ENCODE results near the gene FCHSD2.
"Not testable (repeated sequence)": the region's sequence is repeated elsewhere in the genome, so short reads cannot be mapped to it uniquely, and the experiment has no call there.

The FCHSD2 gene

DNA sequence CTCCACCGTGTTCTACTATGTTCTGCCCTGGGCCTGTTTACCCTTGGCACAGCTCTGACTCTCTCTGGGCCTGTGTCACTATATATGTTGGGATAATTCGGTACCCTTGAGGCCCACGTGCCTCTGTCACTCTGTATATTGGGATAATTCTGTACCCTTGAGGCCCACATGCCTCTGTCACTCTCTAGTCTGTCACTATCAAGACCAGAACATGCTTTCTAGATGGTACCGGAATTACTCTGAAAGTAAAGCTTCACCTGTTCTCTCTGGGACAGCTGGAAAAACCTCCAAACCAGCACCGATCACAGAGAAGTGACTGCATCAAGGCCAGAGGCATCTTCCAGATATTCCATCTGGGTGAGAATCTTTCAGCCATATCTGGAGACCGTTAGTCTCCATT, 9.3 kb upstream of the FCHSD2 start:
- no peak for DNase-seq (ENCODE audit: low read depth, low spot score)

DNA sequence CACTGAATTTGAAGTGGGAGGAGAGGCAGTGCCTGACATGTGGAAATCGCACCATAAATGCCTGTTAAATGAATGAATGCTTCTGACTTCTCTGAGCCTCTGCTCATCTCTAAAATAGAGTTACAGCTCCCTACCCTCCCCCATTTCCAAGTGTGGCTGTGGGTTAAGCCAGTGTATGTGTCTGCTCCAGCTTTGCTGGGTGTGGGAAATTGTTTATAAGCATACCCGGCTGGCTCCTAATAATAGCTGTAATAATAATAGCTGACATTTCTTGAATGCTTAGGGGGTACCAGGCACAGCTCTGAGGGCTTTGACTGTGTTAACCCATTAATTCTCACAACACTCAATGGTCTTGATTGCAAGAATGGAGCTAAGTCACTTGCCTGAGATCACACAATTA, 7.0 kb upstream of the FCHSD2 start:
- DNase-seq (ENCODE audit: low read depth, low spot score) = no peak

DNA sequence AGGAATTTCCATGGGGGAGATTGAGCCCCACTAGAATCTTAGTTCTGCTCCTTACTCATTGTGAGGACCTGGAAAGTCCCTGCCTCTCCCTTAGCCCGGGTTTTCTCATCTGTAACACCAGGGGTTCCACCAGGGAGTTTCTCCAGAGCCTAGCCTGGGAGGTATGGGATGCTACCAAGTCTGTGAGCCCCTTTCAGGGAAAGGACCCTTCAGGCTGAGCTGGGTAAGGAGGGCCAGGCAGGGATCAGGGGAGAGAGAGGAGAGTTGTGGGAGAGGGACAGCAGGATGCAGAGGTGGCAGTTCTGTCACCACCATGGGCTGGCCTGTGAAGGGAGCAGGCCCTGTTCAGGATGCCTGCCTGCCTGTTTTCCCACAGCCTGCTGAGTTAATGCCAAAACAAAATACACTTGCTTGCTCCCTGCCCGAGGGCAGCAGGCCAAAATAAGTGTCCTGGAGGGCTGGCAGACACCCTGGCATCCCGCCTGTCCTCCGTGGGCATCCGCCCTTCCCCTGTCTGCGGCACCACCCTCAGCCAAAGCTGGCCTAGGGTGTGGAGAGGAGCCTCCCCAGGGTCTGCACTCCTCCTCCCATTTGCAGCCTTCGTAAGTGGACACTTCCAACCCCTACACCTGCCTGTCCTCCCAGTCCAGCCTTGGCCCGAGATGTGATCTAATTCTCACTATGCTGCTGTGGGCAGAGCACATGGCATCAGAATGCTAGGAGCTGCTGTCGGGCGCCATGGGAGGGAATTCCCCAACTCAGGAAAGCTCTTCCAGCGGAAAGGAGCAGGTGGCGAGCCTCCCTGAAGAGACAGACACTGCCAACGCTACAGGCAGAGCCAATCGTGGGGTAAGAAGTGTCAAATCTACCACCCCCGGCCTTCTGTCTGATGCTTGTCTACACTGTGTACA, 5.9 kb upstream of the FCHSD2 start:
- DNase-seq (ENCODE audit: low read depth, low spot score) = no peak

DNA sequence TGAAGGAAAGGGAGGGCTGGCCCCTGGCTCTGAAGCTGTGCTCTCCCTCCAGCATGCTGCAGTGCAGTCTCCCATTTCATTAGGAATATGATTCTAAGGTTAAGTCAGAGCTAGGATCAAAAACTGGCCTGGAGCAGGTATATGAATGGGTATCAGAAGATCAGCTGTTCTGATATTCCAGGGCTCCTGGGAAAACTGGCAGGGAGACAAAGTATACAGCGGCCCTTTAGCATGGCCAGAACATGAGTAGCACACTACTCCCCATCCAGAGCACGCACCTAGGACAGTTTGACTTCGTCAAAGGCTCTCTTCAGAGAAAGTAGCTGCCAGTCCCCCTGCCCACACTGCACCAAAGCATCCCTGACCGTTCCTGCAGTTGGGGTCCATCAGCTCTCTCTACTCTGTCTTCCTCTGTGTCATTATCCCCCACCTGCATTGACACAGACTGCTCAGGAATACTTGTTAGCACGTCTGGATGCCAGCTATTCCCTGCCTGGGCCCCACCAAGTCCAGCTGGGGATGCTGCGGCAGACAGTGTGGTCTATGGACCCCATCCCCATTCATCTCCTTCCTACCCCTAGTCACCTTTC, 4.0 kb upstream of the FCHSD2 start:
- DNase-seq (ENCODE audit: low read depth, low spot score) = no peak

DNA sequence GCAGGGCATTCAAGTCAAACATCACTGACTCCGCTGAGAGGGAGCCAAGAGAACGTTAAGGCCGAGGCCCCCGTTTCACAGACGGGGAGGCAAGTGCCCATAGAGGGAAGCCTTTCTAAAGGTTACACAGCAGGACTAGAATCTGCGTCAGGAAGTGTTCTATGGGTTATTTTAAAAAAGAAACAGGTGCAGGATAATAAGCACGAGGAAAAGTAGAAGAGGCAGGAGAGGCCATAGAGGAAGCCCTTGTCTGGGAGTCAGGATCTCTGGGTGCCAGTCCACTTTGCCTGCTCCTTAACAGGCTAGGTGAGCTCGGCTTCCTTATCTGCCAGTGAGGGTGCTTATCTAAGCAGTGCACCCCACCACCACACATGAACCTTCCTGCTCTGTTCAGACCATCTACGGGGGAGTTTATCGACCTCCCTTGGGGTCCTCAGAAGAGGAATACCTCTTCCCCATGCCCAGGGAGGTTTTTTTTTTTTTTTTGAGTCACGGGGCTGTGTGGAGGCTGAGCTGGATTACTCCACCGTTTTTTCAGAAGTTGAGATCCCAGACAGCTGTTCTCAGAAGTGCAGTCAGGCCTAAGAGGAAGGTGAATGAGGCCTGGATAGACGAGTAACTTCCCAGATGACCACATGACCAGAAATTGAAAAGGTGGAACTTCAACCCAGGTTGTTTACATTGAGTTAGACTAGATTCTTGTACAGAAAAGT, 1.2 kb upstream of the FCHSD2 start:
- no peak for DNase-seq (ENCODE audit: low read depth, low spot score)

DNA sequence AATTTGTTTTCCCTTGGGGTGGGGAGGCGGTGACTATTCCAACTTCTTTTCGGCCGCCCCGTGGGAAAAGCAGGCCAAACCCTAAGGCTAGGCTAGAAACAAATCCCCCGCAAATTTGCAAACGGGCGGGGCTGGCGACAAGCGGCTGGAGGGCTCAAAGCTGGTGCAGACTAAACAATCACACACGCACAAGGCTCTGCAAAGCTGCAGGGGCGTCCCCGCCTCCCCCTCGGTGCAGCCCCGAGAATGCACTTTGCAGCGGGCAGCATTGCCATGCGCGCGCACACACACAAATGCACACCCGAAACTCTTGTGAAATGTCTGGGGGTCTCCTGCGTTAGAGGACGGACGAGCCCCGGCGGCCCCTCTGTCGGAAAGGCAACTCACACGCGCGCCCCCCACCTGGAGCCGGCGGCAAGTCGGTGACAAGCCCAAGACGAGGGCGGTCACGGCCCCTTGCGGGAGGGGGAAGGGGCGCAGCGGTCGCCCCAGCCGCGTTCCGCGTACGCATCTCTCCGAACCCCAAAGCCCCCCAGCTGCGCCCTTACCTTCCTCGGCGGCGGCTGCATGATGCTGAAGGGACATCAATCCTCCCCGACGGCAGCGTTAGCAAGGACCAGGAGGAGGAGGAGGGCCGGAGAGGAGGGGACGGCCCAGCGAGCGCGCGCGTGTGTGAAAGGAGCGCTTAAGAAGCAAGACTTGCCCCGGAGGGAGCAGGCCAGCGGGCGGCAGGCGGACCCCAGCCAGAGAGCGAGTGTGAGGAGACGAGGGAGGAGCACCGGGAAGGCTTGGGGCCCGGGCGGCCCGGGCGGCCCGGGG, 600 bp downstream of the FCHSD2 start:
- no peak for DNase-seq (ENCODE audit: low read depth, low spot score)

DNA sequence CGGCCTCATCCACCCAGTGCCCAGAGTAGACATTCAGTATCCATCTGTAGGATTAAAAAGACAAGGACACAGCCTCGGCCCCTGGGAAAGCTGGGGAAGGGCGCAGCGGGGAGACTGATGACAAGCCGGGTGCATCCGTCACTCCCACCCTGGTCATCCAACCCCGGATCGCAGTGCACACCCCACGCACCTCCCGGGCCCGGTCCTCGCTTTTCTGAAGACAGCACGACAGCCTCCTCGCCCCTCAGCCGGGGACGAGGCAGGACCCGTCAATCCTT, 1.1 kb downstream of the FCHSD2 start:
- DNase-seq (ENCODE audit: low read depth, low spot score) = no peak

DNA sequence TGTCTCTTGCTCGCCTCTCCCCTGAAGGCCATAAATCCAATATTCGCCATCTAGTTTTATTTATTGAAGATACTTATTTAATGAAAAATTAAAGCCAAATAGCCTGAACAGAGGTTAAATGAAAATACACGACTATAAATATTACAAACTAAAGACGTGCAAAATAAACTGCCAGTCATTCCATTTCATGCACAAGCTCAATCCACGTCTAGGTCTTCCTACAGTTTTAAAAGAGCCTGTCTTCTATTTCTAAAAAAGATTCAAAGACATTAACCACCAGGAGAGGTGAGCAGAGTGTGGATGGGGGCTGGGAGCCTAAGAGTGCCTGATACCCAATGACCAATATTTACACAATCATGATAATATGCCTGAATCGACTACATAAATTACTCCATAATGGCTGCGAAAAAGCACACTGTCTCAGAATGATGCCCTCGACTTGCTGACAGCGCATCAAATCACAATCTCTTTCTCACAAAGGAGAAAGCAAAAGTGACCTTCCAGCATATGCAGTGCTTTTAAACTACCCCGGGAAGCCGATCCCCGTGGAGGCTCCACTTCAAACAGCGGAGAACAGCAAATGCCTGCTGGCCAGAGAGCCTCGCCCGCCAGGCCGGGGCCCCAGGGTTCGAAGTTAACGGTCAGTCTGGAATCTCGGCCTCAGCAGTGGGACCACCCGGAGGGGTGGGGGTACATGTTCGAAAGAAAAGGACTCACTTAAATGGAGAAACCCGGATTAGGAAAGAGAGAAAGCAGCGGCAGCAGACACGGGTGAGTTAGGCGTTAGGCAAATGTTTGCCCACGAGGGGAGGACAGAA, 1.7 kb downstream of the FCHSD2 start:
- DNase-seq (ENCODE audit: low read depth, low spot score) = no peak

DNA sequence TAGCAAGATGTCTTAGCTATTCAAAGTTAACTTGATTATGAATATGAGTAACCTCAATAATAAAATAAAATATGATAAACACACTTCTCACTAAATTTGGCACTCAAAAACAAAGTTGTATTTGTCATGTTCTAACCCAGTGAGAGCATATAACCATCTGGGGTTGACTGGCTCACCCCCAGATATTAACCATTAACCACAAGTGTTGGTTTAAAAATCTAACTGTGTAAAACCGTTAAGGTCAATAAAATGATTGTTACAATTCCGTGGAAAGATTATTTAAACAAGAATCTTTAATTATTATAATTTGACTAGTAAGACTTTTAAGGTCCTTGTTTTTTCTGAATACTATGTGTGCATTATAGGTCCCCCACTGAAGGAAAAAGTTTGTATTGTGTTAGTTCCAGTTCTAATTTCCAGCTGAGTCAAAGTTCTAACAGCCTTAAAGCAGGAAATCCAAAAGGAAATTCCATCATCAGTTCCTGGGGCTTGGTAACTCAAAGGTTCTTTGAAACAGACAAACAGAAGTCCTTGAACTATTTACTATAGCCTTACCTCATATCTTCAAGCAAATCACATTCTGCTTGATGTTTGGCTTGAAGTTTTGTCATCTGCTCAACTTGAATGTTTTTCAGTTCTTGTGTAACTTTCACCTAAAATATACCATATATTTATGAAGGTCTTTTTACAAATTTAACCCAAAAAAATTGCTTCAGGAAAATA, 2.5 kb downstream of the FCHSD2 start:
- DNase-seq (ENCODE audit: low read depth, low spot score) = no peak

DNA sequence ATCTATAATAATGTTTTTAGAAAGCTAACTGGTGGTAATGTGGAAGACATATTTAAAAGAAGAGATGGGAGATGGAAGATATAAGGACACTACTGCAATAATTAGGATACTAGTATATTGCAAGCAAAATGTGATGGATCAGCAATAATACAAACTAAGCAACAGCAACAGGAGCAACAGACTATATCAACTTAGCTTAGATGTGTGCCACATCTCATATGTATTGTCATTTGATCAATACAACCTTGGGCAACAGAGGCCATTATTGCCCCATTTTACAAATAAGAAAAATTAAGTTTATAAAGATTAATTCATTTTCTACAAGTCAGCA, 4.2 kb downstream of the FCHSD2 start:
- no peak for DNase-seq (ENCODE audit: low read depth, low spot score)

DNA sequence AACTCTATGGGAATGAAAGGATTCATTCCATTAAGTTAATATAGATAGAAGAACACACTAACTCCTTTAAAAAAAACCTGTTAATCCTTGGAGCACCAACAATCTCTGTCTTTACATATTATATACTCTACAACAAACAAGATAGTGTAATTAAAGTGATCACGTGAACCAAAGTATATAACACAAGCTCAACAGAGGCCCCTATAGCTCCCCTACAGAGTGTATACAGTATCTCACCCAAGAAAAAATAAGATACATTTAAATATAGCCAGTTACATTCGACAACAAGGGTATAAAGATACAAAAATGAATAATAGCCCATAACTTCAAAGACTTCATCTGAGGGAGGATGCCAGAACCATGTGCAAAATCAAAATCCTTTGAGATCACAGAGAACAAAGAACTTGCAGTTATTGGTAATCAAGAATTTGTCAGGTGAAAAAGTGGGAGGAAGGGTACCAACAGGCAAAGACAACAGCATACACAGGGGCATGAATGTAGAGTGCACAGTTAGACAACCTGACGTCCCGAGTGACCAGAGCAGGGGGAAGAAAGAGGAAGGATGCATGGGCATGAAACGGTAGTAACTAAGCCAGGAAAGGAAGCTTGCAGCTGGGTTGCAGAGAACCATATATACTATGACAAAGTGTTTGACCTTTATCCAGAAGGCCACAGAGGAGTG, 4.7 kb downstream of the FCHSD2 start:
- DNase-seq (ENCODE audit: low read depth, low spot score) = no peak

DNA sequence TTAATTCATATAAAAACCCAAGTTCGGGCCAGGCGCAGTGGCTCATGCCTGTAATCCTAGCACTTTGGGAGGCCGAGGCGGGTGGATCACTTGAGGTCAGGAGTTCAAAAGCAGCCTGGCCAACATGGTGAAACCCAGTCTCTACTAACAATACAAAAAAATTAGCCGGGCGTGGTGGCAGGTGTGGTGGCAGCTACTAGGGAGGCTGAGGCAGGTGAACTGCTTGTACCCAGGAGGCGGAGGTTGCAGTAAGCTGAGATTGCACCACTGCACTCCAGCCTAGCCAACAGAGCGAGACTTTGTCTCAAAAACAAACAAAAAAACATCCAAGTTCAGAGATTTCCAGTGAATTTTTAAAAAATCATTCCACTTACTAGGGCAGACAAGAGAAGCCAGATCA, 5.4 kb downstream of the FCHSD2 start:
- DNase-seq (ENCODE audit: low read depth, low spot score) = not testable (repeated sequence)

DNA sequence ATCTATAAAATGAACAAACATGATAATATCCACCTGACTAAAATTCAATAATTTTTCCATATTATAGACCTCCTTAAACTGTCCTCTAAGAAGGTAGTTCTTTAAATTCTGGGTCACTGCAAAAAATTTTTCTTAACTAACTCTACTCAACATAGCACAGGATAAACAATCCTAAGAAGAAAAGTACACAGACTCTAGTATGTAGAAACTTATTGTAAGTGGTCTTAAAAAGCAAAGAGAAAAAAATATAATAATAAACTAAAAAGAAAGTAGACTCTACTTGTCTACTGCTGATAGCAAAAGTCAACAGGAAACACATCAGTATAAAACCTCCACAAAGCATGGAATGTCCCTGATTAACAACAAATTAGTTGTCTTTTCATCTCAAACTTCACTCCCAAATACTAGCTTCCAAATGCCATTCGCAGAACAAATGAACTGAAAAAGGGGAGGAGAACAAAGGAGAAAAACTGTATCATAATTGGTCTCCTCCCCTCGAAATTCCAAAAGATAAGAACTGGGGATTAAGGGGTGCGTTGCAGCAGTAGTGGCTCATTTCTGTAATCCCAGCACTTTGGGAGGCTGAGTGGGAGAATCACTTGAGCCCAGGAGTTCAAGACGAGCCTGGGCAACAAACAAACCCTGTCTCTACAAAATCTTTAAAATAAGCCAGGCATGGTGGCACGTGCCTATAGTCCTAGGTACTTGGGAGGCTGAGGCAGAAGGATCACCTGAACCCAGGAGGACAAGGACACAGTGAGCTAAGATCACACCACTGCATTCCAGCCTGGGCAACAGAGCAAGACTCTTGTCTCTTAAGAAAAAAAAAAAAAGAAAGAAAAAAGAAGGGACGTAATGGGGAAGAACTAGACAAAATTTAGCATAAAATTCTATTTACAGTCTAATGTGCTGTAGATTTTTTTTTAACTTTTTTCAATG, 6.5 kb downstream of the FCHSD2 start:
- DNase-seq (ENCODE audit: low read depth, low spot score) = no peak

DNA sequence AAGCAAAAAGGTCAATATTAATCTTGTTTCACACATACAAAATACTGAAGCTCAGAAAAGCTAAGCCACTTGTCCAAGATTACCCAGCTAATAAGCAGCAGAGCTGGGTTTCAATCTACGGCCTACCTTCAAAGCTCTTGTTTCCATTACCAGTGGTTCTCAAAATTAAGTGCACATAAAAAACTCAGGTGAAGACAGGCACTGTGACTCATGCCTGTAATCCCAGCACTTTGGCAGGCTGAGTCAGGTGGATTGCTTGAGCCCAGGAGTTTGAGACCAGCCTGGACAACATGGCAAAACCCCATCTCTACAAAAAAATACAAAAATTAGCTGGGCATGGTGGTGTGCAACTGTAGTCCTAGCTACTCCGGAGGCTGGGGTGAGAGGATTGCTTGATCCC, 9.8 kb downstream of the FCHSD2 start:
- not testable (repeated sequence) for DNase-seq (ENCODE audit: low read depth, low spot score)

DNA sequence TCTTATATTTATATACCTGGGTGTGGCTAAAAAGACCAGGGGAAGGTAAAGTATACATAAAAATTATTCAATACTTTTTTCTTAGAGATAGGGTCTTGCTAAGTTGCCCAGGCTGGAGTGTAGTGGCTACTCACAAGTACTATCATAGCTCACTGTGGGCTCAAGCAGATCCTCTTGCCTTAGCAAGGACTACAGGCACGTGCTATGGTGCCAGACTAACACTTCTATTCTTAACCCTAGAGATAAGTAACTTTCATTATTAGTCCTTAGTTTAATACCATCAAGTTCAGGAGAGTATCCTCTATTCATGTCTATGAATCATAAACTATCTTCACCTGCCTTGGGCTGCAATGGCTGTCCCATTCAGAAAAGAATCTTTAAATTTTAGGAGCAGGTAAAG, 11.9 kb downstream of the FCHSD2 start:
- DNase-seq (ENCODE audit: low read depth, low spot score) = no peak

DNA sequence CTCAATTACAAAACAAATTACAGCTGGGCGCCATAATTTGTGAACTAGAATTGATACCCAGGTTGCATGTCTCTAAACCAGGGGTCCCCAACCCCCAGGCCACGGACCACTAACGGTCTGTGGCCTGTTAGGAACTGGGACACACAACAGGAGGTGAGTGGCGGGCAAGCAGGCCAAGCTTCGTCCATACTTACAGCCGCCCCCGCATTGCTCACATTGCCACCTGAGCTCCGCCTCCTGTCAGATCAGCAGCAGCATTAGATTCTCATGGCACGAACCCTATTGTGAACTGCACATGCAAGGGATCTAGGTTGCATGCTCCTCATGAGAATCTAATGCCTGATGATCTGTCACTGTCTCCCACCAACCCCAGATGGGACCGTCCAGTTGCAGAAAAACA, 12.9 kb downstream of the FCHSD2 start:
- no peak for DNase-seq (ENCODE audit: low read depth, low spot score)

DNA sequence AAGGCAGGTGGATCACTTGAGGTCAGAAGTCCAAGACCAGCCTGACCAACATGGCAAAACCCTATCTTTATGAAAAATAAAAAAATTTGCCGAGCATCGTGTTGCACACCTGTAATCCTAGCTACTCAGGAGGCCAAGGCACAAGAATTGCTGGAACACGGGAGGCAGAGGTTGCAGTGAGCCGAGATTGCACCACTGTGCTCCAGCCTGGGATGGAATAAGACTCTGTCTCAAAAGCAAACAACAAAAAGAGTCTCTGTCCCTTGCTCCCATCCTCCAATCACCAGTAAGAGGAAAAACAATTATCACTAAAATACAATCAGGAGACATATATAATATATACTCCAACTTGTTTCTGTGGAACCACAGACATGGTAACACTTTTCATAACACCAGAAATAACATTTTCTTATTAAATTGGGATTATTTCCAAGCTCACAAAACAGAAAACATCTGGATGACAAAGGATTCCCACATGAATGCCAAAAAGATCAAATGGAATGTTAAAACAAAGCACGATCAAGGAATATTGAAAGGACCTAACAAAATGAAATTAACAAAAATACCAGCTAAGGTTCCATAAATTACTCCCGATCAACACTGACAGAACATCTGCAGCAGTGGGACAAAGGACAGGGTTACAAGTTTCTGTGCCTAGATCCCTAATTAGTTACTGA, 15.2 kb downstream of the FCHSD2 start:
- no peak for DNase-seq (ENCODE audit: low read depth, low spot score)

DNA sequence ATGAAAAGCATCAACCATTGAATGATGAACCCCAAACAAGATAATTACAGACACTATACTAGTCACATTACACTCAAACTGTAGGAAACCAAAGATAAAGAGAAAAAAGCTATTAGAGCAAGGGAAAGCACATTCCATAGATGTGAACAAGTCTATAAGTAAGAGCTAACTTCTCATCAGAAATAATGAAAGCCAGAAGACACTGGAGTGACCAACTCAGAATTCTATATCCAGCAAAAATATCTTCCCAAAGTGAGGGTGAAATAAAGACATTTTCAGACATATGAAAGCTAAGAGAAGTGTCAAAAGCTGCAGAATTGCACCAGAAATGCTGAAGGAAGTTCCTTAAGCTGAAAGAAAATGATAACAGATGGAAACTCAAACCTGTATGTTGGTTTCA, 17.3 kb downstream of the FCHSD2 start:
- DNase-seq (ENCODE audit: low read depth, low spot score) = no peak
